B cell (primary cell): ENCODE data around the gene NTRK2. TPM values are rescaled to one million over a fixed set of nuclear protein-coding genes. Genes with fewer than 3 reads are reported as not detected.

Experiments
- ATAC-seq: fragments of 200-7000 bp; cut with Tn5 transposase; one replicate; pipeline ENCODE4 v1.10.0; 2021; ENCODE audit warnings: low read depth, mild to moderate bottlenecking, moderate number of reproducible peaks, moderate library complexity
- CTCF ChIA-PET: fragments of 350-600 bp; sonication (Branson Sonifier 250); formaldehyde crosslinking; loops from one replicate; lab custom pipeline; 2021; ENCODE audit warnings: antibody characterized with exemption, inconsistent platforms; lab: Charles Lee
- POLR2A ChIA-PET: fragments of 350-600 bp; sonication (Branson Sonifier 250); formaldehyde crosslinking; loops from one replicate; lab custom pipeline; 2021; ENCODE audit warnings: antibody characterized with exemption; lab: Charles Lee
- DNase-seq: peaks from one replicate; pipeline ENCODE4 v3.0.0; 2013
- H2AFZ ChIP-seq: 2 replicates; pipeline ENCODE4 v1.6.1; 2012; ENCODE audit warnings: mild to moderate bottlenecking, low read depth, low read length; ENCODE audit not compliant: insufficient read depth, poor library complexity, severe bottlenecking
- H3K27ac ChIP-seq, 2 donors: 1 replicate in 1 of 2; 2 replicates in 1 of 2; pipeline ENCODE4 v1.5.1; 2012 to 2013; ENCODE audit warnings: low read length in 2 of 2, mild to moderate bottlenecking in 2 of 2, moderate library complexity in 1 of 2
- H3K27me3 ChIP-seq, 4 experiments: fragments of 200-600 bp in 1 of 4; sonication (generic) in 1 of 4; replicated peaks in 1 of 4; 1 replicate in 2 of 4; 2 replicates in 2 of 4; pipeline versions ENCODE4 v1.6.1 to v1.7.0; 2013 to 2016; ENCODE audit warnings: low read length in 3 of 4, mild to moderate bottlenecking in 2 of 4, mixed read lengths in 1 of 4, moderate library complexity in 1 of 4; ENCODE audit not compliant: insufficient read depth in 4 of 4, control insufficient read depth in 3 of 4; ENCODE audit errors: control extremely low read depth in 1 of 4
- H3K36me3 ChIP-seq, 2 experiments: replicated peaks in 1 of 2; 1 replicate in 1 of 2; 2 replicates in 1 of 2; pipeline versions ENCODE4 v1.6.1 to v1.7.1; 2013; ENCODE audit warnings: low read length in 1 of 2; ENCODE audit not compliant: insufficient read depth in 2 of 2, control insufficient read depth in 1 of 2; ENCODE audit errors: control extremely low read depth in 1 of 2, extremely low read depth in 1 of 2
- H3K4me1 ChIP-seq, 2 donors: fragments of 200-600 bp in 1 of 2; sonication (generic) in 1 of 2; 1 replicate in 1 of 2; 2 replicates in 1 of 2; pipeline versions ENCODE4 v1.5.1 to v1.6.1; 2013 to 2017; ENCODE audit warnings: low read length in 2 of 2; ENCODE audit not compliant: control insufficient read depth in 2 of 2, insufficient read depth in 2 of 2
- H3K4me2 ChIP-seq: replicated peaks from 2 replicates; pipeline ENCODE3; 2012; ENCODE audit warnings: mild to moderate bottlenecking, low read depth, low read length; ENCODE audit not compliant: poor library complexity, severe bottlenecking
- H3K4me3 ChIP-seq, 5 experiments: fragments of 200-600 bp in 1 of 5; sonication (generic) in 1 of 5; 1 replicate in 3 of 5; 2 replicates in 2 of 5; pipeline versions ENCODE4 v1.5.1 to v1.7.0; 2011 to 2016; ENCODE audit warnings: low read length in 4 of 5, mild to moderate bottlenecking in 4 of 5, low read depth in 2 of 5, control low read depth in 1 of 5, moderate library complexity in 1 of 5; ENCODE audit not compliant: insufficient read depth in 1 of 5; ENCODE audit errors: control extremely low read depth in 1 of 5, extremely low read depth in 1 of 5
- H3K79me2 ChIP-seq: fragments of 200-600 bp; sonication (generic); one replicate; pipeline ENCODE4 v1.6.0; 2016; ENCODE audit warnings: low read length; ENCODE audit not compliant: control insufficient read depth, insufficient read depth
- H3K9ac ChIP-seq: fragments of 200-600 bp; sonication (generic); 2 replicates; pipeline ENCODE4 v1.6.1; 2017; ENCODE audit warnings: mild to moderate bottlenecking, low read length, moderate library complexity
- H3K9me3 ChIP-seq, 3 donors: one replicate each; pipeline versions ENCODE4 v1.6.1 to v1.7.1; 2013; ENCODE audit warnings: low read length in 2 of 3; ENCODE audit not compliant: control insufficient read depth in 2 of 3, insufficient read depth in 1 of 3; ENCODE audit errors: control extremely low read depth in 1 of 3
- H4K20me1 ChIP-seq: 2 replicates; pipeline ENCODE4 v1.6.0; 2012; ENCODE audit warnings: mild to moderate bottlenecking, low read length; ENCODE audit not compliant: insufficient read depth, control insufficient read depth, poor library complexity, severe bottlenecking
- H3K27ac Mint-ChIP-seq: one replicate; pipeline ENCODE4 v1.8.0; 2021; ENCODE audit warnings: mixed read lengths
- H3K27me3 Mint-ChIP-seq: one replicate; pipeline ENCODE4 v1.8.0; 2021; ENCODE audit warnings: mixed read lengths
- H3K4me1 Mint-ChIP-seq: one replicate; pipeline ENCODE4 v1.8.0; 2021; ENCODE audit warnings: mixed read lengths
- H3K4me3 Mint-ChIP-seq: one replicate; pipeline ENCODE4 v1.8.0; 2021; ENCODE audit warnings: mixed read lengths
- H3K9me3 Mint-ChIP-seq: one replicate; pipeline ENCODE4 v1.8.0; 2022; ENCODE audit warnings: mixed read lengths; ENCODE audit not compliant: insufficient read depth
- EZH2 ChIP-seq: IDR thresholded peaks from 2 replicates; pipeline ENCODE4 v1.6.1; 2012; ENCODE audit warnings: borderline replicate concordance, low read depth, mild to moderate bottlenecking, moderate library complexity, low read length; ENCODE audit not compliant: insufficient read depth, poor library complexity, severe bottlenecking
- WGBS: methylation state at CpG from one replicate; pipeline ENCODE4 v1.1.5; 2013; ENCODE audit warnings: missing lambda C conversion rate; ENCODE audit not compliant: insufficient coverage; 5-methylcytosine and 5-hydroxymethylcytosine counted together
- intact Hi-C: fragments of 100-400 bp; cut with micrococcal nuclease; formaldehyde crosslinking; loops from one replicate; pipeline ENCODE4 v1.10.0; 2022
- polyA plus RNA-seq: library from polyadenylated mRNA; depleted of rRNA; stranded (reverse); fragments of >200 nt; gene quantifications from 2 replicates; pipeline ENCODE4 v1.2.3, GENCODE V29; 2012
- total RNA-seq, 2 donors: library from RNA; stranded (reverse); fragments of 120-200 nt in 1 of 2; gene quantifications; 1 replicate in 1 of 2; 2 replicates in 1 of 2; pipeline versions ENCODE4 v1.2.3 to v1.2.4, GENCODE V29; 2013 to 2022
- TF ChIP-seq, protein P1 (sequence below): fragments of 200-600 bp; IDR thresholded peaks from one replicate; pipeline ENCODE4 v1.8.0; 2022; ENCODE audit warnings: antibody characterized with exemption, mild to moderate bottlenecking

NTRK2 gene
- total and polyA plus RNA-seq, 2 donors (not counting 1 experiment from before 2014, with no cell fraction given), result 0.03 to 0.10 TPM

DNA sequence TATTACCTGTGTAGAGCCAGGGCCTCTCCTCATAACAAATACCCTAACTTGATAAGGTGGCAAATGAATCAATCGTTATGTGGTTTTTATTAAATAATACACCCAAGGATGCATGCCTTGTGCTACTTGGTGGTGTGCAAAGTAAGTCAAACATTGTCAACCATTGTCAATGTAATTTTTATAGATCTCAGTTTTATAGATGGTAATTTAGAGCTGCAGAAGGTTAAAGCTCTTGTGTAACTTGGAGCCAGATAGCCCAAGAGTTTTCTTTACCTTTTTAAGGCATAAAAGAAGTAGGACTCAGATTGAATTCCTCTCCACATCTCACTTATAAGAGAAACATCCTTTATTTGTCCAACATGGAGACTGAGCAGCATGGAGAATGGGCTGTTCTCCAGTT lies 304.7 kb downstream of the NTRK2 start:
- Histone ChIP-seq H3K4me2 (no peak overlapping the region), H3K4me3 (no peak overlapping the region), H3K27me3 (peaks cover 0 to 2% (median 0%) of the 10 kb centered on the region in 4 experiments), H4K20me1 (no peaks in the 10 kb centered on the region), H3K79me2 (no peaks in the 10 kb centered on the region), H3K27ac (no peak overlapping the region), H3K36me3 (no peaks in the 10 kb centered on the region), H3K9me3 (peaks cover 0 to 5% (median 0%) of the 10 kb centered on the region in 3 donors), H2AFZ (no peak overlapping the region), H3K4me1 (no peaks in the 10 kb centered on the region), H3K9ac (no peak overlapping the region)
- ATAC-seq (no peak), DNase-seq (no peak)
- H3K9me3 Mint-ChIP-seq, result peaks cover 4% of the 10 kb centered on the region
- intact Hi-C loops, result no loop called here
- TF ChIP-seq, protein P1, sequence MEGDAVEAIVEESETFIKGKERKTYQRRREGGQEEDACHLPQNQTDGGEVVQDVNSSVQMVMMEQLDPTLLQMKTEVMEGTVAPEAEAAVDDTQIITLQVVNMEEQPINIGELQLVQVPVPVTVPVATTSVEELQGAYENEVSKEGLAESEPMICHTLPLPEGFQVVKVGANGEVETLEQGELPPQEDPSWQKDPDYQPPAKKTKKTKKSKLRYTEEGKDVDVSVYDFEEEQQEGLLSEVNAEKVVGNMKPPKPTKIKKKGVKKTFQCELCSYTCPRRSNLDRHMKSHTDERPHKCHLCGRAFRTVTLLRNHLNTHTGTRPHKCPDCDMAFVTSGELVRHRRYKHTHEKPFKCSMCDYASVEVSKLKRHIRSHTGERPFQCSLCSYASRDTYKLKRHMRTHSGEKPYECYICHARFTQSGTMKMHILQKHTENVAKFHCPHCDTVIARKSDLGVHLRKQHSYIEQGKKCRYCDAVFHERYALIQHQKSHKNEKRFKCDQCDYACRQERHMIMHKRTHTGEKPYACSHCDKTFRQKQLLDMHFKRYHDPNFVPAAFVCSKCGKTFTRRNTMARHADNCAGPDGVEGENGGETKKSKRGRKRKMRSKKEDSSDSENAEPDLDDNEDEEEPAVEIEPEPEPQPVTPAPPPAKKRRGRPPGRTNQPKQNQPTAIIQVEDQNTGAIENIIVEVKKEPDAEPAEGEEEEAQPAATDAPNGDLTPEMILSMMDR, result no peak
- no peak for TF ChIP-seq EZH2
- ChIA-PET CTCF (no interaction called here), POLR2A (no interaction called here)
- no peak overlapping the region for H3K4me3 Mint-ChIP-seq
- H3K4me1 Mint-ChIP-seq, result no peaks in the 10 kb centered on the region
- H3K27ac Mint-ChIP-seq, result no peak overlapping the region
- H3K27me3 Mint-ChIP-seq, result peaks cover 7% of the 10 kb centered on the region
- WGBS, result no CpG with 5 or more reads among the region's 1 CpG

- no peak overlapping the region for H3K4me2 ChIP-seq
- TF ChIP-seq EZH2, result no peak
- TF ChIP-seq, protein P1, result no peak
- ChIA-PET POLR2A (no interaction called here), CTCF (no interaction called here)
- H2AFZ ChIP-seq, result no peak overlapping the region
- H3K27me3 ChIP-seq, result no peaks in the 10 kb centered on the region
- Mint-ChIP-seq H3K9me3 (peaks cover 4% of the 10 kb centered on the region), H3K27me3 (peaks cover 3% of the 10 kb centered on the region), H3K4me3 (no peak overlapping the region), H3K27ac (no peak overlapping the region), H3K4me1 (no peaks in the 10 kb centered on the region)
- ATAC-seq, result no peak
- 93% methylated on average over 5 of the region's 5 CpGs for WGBS
- H3K9me3 ChIP-seq, result peaks cover 0 to 5% (median 0%) of the 10 kb centered on the region in 3 donors
- H3K36me3 ChIP-seq, result no peaks in the 10 kb centered on the region
- intact Hi-C loops, result no loop called here
- no peak overlapping the region for H3K27ac ChIP-seq
- H3K4me1 ChIP-seq, result no peaks in the 10 kb centered on the region
- no peaks in the 10 kb centered on the region for H4K20me1 ChIP-seq
- no peak overlapping the region for H3K4me3 ChIP-seq
- no peak for DNase-seq
- H3K9ac ChIP-seq, result no peak overlapping the region
- no peaks in the 10 kb centered on the region for H3K79me2 ChIP-seq
Measured at GRCh38 chr9:84974855-84975254, 305.3 kb downstream of the NTRK2 start.
